ENCODE measurements around the gene TUBAL3. TPM values are rescaled to one million over a fixed set of nuclear protein-coding genes. Genes with fewer than 3 reads are reported as not detected.
A peak's percentile ranks its signal among the peaks of the same experiment; 100 is the strongest.
"Not testable (repeated sequence)": the region's sequence is repeated elsewhere in the genome, so short reads cannot be mapped to it uniquely, and the experiment has no call there.

The TUBAL3 gene
- total RNA-seq, 4 donors from 2014 or later, result 0.21 to 0.22 TPM; not detected in 2

- Histone ChIP-seq H3K27ac (peak overlapping the region in 3 of 4 donors; percentile 69 to 83 (median 77)), H3K9me3 (peaks cover 0 to 3% (median 0%) of the 10 kb centered on the region in 4 donors), H3K4me1 (peaks cover 0 to 12% (median 4%) of the 10 kb centered on the region in 4 donors), H3K4me3 (peak overlapping the region; percentile 64 to 84 (median 72)), H3K36me3 (no peaks in the 10 kb centered on the region), H3K27me3 (no peaks in the 10 kb centered on the region)
- DNase-seq (ENCODE audit: low spot score in 2 of 2), result no peak
- 21% methylated on average over 16 to 17 of the region's 20 CpGs for WGBS, 2 donors
- no peak for TF ChIP-seq POLR2A (IDR thresholded peaks at IDR 0.05)
Observed at GRCh38 chr10:5413012-5413938, 8.6 kb upstream of the TUBAL3 start.

- no peaks in the 10 kb centered on the region for H3K9me3 ChIP-seq
- peak; percentile 80 to 83 for DNase-seq (ENCODE audit: low spot score in 2 of 2)
- WGBS, 2 donors, result 0 to 1% methylated on average over 10 to 47 of the region's 48 CpGs
- H3K27ac ChIP-seq, result peak within 1 kb of the TSS in 3 of 4 donors; percentile 69 to 83 (median 77)
- H3K36me3 ChIP-seq, result no peaks in the 10 kb centered on the region
- peaks cover 0 to 12% (median 4%) of the 10 kb centered on the region in 4 donors for H3K4me1 ChIP-seq
- no peaks in the 10 kb centered on the region for H3K27me3 ChIP-seq
- peak within 1 kb of the TSS; percentile 64 to 84 (median 72) for H3K4me3 ChIP-seq
- TF ChIP-seq EP300 (IDR thresholded peaks at IDR 0.05) (peak in 1 of 2 donors; percentile 59), POLR2A (IDR thresholded peaks at IDR 0.05) (no peak), CTCF (IDR thresholded peaks at IDR 0.05) (peak in 1 of 5 experiments; percentile 12)
Observed at GRCh38 chr10:5412277-5412941, 7.8 kb upstream of the TUBAL3 start, which contains the start of gene NET1. NET1 (plus strand) TSS chr10:5412557; CDS start chr10:5412693, 136 bp downstream.

- Histone ChIP-seq H3K27ac (peak overlapping the region in 2 of 4 donors; percentile 3 to 83), H3K27me3 (no peaks in the 10 kb centered on the region), H3K4me1 (peaks cover 0 to 12% (median 4%) of the 10 kb centered on the region in 4 donors), H3K36me3 (no peaks in the 10 kb centered on the region), H3K4me3 (peak overlapping the region; percentile 64 to 84 (median 72)), H3K9me3 (no peaks in the 10 kb centered on the region)
- 25 to 27% methylated on average over 3 of the region's 3 CpGs for WGBS, 2 donors
- DNase-seq (ENCODE audit: low spot score in 2 of 2), result no peak
- TF ChIP-seq CTCF (IDR thresholded peaks at IDR 0.05), result no peak
Observed at GRCh38 chr10:5411941-5412276, 7.3 kb upstream of the TUBAL3 start.

- DNase-seq (ENCODE audit: low spot score in 2 of 2); H3K27ac ChIP-seq; H3K27me3 ChIP-seq; H3K4me3 ChIP-seq; H3K36me3 ChIP-seq; H3K9me3 ChIP-seq: not testable (repeated sequence)
- peaks cover 0 to 12% (median 4%) of the 10 kb centered on the region in 4 donors for H3K4me1 ChIP-seq
Observed at GRCh38 chr10:5410787-5411186, 6.2 kb upstream of the TUBAL3 start.

- no peaks in the 10 kb centered on the region for H3K27me3 ChIP-seq
- no peaks in the 10 kb centered on the region for H3K9me3 ChIP-seq
- no peak overlapping the region for H3K27ac ChIP-seq
- no peak for DNase-seq (ENCODE audit: low spot score in 2 of 2)
- no peaks in the 10 kb centered on the region for H3K36me3 ChIP-seq
- WGBS, 2 donors, result 56 to 77% methylated on average over 1 of the region's 1 CpG
- no peak overlapping the region for H3K4me3 ChIP-seq
- no peak for TF ChIP-seq EP300 (IDR thresholded peaks at IDR 0.05)
- no peak for TF ChIP-seq CTCF (IDR thresholded peaks at IDR 0.05)
- no peak for TF ChIP-seq POLR2A (IDR thresholded peaks at IDR 0.05)
- peaks cover 0 to 2% (median 0%) of the 10 kb centered on the region in 4 donors for H3K4me1 ChIP-seq
Observed at GRCh38 chr10:5406918-5407317, 2.3 kb upstream of the TUBAL3 start.

GRCh38 chr10:5402798-5403197, 1.8 kb downstream of the TUBAL3 start:
- no peaks in the 10 kb centered on the region for H3K4me1 ChIP-seq
- WGBS, 2 donors, result 87 to 88% methylated on average over 3 of the region's 3 CpGs

More at GRCh38 chr10:5402798-5403197, 1.8 kb downstream of the TUBAL3 start:
- no peak for DNase-seq (ENCODE audit: low spot score in 2 of 2)
- no peaks in the 10 kb centered on the region for H3K27me3 ChIP-seq
- H3K9me3 ChIP-seq, result no peaks in the 10 kb centered on the region
- H3K4me3 ChIP-seq, result no peak overlapping the region
- no peaks in the 10 kb centered on the region for H3K36me3 ChIP-seq
- no peak overlapping the region for H3K27ac ChIP-seq
- no peak for TF ChIP-seq POLR2A (IDR thresholded peaks at IDR 0.05)
- no peak for TF ChIP-seq EP300 (IDR thresholded peaks at IDR 0.05)
- TF ChIP-seq CTCF (IDR thresholded peaks at IDR 0.05), result no peak
